ENCODE data around the gene ZSWIM1.
"Not testable (repeated sequence)": the region's sequence is repeated elsewhere in the genome, so short reads cannot be mapped to it uniquely, and the experiment has no call there.

ZSWIM1 gene

DNA sequence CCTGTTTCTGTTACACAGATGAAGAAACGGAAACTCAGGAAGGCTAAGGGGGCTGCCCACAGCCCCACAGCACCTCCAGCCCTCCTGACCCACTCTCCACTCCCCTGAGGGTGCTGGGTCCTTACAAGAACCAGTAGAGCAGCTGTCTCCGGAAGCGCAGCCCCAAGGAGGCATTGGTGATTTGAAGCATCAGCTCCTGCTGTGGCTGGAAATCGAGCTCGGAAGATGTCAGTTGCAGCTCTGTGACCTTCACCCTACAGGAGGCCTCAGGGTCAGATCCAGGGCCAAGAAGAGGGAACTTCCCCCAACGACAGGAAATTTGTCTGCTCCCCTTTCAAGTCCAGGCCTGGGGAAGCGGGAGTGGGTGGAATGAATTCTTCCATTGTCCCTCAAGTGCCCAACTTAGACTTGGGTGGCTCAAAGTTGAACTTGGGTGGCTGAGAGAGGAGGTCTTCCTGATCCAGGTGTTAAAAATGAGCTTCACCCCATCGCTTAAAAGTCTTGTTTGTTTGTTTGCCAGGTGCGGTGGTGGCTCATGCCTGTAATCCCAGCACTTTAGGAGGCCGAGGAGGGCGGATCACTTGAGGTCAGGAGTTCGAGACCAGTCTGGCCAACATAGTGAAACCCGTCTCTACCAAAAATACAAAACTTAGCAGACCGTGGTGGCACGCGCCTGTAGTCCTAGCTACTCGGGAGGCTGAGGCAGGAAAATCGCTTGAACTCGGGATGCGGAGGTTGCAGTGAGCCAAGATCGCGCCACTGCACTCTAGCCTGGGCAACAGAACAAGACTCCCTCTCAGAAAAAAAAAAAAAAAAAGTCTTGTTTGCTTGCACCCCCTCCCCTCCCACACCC, 29.0 kb downstream of the ZSWIM1 start:
- DNase-seq: no peak

DNA sequence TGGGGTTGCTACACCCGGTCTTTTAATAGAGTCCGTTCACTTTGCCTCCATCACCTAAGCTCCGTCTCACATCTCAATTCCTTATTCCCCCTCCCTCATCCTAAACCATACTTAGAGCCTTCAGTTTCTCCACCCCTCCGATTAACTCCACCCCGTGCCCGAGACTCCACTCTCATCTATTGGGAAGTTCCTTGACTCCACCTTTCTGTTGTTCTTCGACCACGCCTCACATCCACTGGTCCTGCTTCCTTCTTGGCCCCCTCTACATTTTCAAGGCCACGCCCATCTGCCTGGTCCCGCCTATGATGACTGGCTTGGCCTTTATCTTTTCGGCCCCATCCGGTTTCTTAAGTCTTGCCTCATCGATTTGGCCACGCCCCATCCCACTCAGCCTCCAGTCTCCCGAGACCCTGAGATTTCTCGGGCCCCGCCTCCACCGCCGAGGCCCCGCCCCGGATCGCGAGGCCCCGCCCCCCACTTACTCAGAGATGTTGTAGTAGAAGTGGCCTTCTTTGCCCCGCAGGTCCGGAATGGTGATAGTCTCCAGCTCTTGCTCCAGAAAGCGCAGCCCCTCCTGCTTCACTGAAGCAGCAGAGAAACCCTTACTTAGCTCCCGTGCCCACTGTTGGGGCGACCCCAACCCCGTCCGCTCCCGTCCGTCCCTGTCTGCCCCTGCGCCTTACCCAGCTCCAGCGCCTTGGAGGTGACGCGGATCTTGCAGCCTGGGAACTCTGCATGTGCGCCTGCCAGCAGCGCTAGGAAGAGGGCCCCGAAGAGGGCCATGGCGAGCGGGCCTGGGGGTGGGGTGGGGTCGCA, 29.9 kb downstream of the ZSWIM1 start:
- DNase-seq: peak; percentile 51

DNA sequence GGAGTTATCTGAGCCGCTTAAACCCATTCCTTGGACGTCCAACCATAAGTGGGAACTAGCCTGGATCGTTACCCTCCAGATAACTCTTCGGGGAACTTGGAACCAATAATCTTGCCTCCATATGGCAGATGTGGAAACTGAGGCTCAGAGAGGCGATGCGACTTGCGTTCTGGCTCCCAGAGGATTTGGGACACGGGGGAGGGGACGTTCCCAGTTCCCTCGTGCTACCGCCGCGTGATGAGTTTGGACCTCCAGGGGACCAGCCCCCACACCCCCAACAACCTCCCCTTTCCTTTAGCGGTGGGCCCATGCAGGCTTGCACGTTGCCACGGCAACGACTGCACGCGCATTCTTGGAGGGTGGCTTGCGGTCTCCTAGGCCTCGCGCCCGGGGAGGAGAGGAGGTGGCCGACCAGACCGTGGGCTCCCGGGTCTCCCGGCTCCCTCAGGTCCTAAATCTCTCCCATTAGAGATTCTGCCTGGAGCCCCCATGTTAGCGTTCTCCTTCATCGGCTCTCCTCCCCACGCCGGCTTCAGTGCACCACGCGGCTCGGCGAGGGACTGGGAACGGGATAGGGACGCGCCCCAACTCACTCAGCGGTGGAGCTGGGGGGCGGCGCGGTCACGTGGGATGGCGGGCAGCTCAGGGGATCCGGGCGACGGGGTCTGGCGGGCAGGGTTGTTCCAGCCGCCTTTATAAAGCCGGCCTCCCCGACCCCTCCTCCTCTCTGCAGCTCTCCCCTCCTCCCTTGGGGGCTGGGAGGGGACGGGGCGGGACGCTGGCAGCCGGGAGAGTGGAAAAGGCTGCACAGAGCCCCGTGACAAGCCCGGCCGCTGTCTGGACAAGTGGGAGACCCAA, 30.7 kb downstream of the ZSWIM1 start, which contains the start of gene PLTP:
Gene PLTP, minus strand, starts transcription at position 670 of the 858 bp plus-strand sequence. CDS start 703 bp downstream, outside the sequence.
- DNase-seq: no peak

DNA sequence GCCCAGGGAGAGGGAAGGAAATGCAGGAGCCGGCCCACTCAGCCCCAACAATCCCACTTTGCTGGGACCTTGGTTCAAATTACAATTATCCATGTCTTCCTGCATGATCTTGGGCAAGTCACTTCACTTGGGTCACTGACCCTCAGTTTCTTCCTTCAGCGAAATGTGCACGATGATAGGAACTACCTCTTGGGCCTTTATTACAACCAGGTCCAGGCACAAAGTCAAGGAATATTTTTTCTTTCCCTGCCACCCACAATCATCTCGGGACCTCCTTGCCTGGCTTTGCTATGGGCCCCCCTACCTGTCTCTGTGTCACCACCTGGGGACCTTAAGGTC, 31.3 kb downstream of the ZSWIM1 start:
- no peak for DNase-seq

DNA sequence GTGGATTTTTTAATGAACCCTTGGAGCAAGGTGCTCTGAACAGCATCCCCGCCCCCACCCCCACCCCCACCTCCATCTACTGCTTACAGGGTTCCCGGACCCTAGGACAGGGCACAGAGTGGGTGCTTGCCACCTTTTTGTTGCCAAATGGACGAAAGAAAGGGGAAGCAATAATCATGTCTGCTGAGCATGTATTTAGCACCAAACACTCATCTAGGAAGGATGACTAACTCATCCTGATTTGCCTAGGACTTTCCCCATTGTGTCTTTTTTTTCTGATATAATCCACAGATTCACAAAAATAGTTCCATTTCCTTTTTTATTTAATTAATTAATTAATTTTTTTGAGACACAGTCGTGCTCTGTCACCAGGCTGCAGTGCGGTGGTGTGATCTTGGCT, 32.1 kb downstream of the ZSWIM1 start:
- no peak for DNase-seq

DNA sequence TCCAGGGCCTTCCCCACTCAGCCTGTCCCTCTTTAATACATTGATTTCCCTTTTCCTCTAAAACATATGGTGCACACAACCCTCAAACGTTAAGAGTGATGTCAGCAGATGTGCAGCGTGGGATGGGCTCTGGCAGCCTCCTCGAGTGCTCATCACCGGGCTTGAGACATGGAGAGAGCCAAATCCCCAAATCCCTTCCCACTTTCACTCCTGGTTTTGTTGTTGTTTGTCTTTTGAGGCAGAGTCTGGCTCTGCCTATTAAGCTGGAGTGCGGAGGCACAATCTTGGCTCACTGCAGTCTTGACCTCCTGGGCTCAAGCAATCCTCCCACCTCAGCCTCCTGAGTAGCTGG, 36.7 kb downstream of the ZSWIM1 start:
- DNase-seq: no peak

DNA sequence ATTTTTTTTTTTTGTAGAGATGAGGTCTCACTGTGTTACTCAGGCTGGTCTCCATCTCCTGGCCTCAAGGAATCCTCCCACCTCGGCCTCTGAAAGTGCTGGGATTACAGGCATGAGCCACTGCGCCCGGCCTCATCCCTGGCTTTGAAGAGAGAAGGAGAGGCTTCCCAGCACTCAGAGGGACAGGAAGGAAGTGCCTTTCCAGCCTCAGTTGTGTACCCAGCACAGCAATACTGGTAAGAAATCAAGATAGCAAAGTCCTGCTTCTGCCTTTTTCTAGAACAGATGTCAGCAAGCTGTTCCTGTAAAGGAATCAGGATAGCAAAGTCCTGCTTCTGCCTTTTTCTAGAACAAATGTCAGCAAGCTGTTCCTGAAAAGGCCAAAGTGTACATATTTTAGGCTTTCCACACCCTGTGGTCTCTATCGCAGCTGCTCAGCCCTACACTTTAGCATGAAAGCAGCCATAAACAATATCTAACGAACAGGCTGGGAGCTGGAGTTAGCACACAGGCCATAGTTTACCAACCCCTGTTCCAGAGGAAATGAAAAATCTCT, 37.2 kb downstream of the ZSWIM1 start:
- no peak for DNase-seq

DNA sequence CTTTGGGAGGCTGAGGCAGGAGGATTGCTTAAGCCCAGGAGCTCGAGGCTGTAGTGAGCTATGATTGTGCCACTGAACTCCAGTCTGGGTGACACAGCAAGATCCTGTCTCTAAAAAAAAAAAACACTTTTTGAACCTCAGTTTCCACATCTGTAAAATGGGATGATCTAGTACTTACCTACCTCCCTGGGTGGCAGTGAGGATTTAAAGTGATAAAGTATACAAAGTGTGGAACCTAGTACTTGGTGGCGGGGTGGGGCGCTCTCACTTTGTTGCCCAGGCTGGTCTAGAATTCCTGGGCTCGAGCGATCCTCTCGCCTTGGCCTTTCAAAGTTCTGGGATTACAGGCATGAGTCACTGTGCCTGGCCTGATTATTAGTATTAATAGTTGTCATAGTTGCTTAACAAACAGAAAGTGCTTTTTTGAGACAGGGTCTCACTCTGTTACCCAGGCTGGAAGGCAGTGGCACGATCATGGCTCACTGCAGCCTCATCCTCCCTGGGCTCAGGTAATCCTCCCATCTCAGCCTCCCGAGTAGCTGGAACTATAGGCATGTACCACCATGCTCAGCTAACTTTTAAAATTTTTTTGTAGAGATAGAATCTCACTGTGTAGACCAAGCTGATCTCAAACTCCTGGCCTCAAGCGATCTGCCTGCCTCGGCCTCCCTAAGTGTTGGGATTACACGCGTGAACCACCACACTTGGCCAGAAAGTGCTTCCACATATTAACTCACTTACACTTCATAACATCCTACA, 37.9 kb downstream of the ZSWIM1 start:
- DNase-seq: no peak

DNA sequence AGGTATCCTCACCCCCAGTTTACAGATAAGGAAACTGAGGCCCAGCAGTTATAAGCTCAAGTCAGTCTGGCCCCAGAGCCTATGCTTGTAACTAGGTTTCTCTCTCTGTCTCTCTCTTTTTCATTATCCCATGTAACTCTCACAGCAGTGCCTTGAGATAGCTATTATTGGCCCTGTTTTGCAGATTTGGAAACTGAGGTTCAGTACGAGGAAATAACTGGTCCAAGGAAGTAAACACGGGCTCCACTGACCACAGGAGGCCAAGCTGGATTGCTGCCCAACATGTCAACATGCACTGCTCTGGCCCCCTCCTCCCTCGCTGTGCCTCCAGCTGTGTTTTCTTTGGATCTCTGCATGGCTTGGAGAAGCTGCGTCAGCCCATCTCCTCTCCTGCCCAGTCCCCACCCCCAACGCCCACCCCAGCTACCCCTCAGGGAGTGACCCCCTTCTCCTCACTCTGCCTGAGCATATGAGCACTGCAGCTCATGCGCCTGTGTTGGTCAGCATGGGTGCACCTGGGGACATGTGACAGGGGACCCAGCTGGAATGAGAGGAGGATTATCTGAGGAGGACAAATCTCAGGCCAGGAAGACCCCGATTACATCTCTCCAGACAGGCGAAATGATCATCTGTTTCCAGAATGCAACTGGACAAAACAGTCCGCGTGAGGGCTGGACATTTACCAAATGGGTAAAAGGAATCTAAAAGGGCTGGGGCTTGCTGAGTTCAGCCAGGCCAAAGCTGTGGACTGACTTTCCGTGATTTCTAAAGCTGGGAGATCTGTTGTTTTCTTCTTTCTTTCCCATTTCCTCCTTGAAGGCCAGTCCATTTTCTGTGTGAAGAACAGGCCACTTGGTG, 38.7 kb downstream of the ZSWIM1 start:
- no peak for DNase-seq

DNA sequence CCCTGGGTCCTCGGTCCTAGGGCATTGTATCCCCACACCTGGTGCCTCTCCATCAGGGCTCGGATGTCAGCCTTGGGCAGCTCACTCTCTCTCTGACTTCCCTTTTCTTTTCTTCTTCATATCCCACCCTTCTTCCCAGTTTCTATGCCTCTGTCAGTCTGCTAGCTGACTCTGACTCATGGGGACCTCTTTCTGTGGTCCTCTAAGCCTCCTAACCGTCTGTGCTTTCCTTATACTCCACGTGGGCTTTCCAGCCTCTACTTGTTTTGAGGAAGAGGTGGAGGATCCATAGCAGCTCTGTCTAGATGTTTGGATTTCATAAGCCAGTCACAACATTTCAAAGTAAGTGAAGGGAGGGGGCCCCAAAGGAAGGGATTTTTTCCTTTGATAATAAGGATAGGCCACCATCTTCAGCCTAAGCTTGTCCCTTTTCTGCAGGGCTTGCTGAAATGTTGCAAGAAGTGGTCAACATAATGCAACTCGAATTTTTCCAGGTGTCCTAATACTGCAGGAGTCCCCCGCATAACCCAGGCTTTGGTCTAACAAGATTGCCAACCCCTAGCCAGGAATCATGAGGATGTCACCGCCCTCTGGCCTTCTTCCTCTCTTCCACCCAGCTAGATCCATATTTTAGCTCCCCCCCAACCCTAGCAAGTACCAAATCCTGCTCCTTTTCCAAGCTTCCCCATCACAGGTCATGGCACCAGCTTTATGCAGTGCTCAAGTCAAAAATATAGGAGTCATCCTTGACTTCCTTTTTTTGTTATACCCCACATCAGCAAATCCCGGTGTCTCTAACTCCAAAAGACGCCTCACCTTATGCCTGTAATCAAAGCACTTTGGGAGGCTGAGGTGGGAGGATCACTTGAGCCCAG, 39.7 kb downstream of the ZSWIM1 start:
- DNase-seq: no peak

DNA sequence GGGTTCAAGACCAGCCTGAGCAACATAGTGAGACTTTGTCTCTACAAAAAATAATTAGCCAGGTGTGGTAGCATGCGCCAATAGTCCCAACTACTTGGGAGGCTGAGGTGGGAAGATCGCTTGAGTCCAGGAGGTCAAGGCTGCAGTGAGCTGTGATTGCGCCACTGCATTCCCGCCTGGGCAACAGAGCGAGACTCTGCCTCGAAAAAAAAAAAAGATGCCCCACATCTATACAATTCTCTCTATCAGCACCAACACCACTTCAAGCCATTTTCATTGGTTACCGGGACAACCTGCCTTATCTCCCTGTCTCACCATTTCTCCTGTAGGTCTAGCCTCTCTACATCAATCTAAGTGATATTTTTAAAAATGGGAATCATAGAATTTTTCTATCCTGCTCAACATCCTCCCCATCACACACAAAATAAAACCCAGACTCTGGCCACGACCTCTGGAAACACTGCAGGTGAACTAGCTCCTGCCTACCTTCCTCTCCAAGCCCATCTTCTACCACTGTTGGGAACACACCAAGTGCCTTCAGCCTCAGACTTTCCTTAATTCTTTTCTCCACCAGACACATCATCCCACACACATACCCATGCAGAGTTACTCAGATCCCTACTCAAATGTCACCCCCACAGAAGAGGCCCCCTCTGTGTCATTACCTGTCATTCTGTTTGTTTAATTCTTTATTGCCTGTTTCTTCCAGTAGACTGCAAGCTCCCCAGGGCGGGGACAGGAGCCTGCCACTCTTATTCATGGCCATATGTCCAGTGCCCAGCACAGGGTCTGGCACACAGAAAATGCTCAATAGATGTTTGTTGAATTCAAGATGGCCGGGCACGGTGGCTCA, 40.5 kb downstream of the ZSWIM1 start:
- DNase-seq: no peak

DNA sequence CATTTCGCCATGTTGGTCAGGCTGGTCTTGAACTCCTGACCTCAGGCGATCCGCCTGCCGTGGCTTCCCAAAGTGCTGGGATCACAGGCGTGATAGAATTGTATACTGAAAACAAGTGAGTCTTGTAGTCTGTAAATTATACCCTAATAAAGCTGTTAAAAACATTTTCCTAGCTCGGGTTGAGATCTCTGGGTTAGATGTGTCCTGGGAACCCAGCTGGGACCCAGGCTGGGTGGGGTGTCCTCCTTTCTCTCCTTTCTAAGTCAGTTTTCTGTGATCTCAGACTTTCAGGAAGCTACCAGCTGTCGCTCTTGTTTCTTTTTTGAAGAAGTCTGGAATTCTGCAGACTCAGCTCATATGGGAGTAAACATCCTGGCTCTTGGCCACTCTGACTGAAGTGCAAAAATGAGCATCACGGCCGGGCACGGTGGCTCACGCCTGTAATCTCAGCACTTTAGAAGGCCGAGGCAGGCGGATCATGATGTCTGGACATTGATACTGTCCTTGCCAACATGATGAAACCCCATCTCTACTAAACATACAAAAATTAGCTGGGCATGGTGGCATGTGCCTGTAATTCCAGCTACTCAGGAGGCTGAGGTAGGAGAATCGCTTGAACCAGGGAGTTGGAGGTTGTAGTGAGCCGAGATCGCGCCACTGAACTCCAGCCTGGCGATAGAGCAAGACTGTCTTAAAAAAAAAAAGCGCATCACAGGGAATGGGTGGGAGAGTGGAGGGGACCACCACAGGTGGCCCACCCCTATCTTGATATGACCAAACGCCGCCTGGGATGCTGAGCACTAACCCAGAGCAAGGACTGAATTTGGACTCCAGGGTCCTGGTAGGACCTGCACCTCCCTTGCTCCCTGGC, 43.6 kb downstream of the ZSWIM1 start:
- DNase-seq: no peak

DNA sequence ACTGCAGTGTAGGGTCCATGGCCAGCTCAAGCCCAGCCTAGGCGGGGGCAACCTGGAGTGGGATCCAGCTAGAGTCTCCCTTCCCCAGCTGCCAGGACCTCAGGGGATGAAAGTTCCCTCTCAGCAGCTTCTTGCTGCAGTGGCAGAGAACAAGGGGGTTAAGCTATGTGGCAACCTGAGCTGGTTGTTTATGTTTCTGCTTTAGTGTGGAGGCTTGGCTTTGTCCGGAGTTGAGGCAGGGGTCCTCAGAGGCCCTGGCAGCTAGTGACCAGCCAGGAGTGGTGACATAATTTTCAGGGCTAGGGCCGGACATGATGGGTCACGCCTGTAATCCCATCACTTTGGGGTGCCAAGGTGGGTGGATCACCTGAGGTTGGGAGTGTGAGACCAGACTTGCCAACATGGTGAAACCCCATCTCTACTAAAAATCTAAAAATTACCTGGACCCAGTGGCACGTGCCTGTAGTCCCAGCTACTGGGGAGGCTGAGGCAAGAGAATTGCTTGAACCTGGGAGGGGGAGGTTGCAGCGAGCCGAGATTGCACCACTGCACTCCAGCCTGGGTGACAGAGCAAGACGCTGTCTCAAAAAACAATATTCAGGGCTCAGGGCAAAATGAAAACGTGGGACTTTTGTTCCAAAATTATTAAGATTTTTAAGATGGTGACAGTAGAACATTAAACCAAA, 44.9 kb downstream of the ZSWIM1 start:
- no peak for DNase-seq

DNA sequence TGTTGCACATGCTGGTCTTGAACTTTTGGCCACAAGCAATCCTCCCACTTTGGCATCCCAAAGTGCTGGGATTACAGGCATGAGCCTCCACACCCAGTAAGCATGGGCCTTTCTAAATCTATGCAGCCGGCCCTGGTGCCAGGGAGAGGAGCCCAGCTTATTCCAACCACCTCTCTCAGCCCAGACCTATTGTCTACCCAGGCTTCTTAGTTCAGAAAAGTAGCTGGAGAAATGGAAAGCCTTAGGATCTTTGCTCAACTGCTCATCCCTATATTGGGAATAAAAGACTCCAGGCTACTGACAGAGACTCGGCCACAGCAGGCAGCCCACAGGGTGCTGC, 45.7 kb downstream of the ZSWIM1 start:
- no peak for DNase-seq

DNA sequence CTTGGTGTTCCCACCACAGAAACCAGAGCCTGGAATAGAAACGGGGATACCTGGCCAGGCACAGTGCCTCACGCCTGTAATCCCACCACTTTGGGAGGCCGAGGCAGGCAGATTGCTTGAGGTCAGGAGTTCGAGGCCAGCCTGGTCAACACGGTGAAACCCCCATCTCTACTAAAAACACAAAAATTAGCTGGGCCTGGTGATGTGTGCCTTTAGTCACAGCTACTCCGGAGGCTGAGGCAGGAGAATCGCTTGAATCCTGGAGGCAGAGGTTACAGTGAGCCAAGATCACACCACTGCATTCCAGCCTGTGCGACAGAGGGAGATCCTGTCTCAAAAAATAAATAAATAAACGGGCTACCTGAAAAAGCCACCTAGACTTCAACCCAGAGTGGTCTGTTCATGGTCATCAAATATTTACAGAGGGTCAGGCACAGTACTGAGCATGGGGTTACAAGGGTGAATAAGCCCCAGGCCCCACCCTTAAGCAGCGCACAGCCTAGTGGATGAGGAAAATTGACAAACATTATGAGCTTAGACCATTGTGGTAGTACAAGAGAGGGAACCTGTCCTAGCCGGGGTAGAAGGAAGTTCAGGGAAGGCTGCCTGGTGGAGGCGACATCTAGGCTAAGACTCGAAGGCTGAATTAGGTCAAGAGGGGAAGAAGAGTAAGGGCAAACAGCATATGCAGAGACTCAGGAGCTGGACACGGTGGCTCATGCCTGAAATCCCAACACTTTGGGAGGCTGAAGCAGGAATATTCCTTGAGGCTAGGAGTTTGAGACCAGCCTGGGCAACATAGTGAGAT, 46.2 kb downstream of the ZSWIM1 start:
- no peak for DNase-seq

DNA sequence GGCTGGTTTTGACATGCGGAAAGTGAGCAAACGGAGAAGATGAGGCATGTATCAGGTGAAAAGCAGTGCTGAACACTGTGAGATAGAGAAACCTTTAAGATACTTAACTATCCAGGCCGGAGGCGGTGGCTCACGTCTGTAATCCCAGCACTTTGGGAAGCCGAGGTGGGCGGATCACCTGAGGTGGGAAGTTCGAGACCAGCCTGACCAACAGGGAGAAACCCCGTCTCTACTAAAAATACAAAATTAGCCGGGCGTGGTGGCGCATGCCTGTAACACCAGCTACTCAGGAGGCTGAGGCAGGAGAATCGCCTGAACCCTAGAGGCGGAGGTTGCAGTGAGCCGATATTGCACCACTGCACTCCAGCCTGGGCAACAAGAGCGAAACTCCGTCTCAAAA, 50.7 kb downstream of the ZSWIM1 start:
- not testable (repeated sequence) for DNase-seq

Measured in NCI-H526 treated with DMSO at 0.1 percent for 48 hours (cell line).